T-helper 17 cell (primary cell): Measurements from ENCODE around the gene SMIM10L1. TPM values are rescaled to one million over a fixed set of nuclear protein-coding genes. Genes with fewer than 3 reads are reported as not detected.

Experiments
- ATAC-seq: fragments of 150-1000 bp; cut with Tn5 transposase; 2 replicates; pipeline ENCODE4 v1.10.0; 2021; ENCODE audit warnings: mild to moderate bottlenecking, moderate library complexity
- DNase-seq, 3 donors: peaks; one replicate each; pipeline versions ENCODE4 v3.0.0 to v3.0.0-alpha.2; 2020 to 2021
- H3K9me3 ChIP-seq: one replicate; pipeline ENCODE4 v1.7.0; 2013; ENCODE audit warnings: low read length, mild to moderate bottlenecking; ENCODE audit not compliant: control insufficient read depth, poor library complexity, severe bottlenecking
- H3K27ac Mint-ChIP-seq: one replicate; pipeline ENCODE4 v1.8.0; 2022; ENCODE audit warnings: mild to moderate bottlenecking, moderate library complexity, mixed read lengths
- H3K27me3 Mint-ChIP-seq: one replicate; pipeline ENCODE4 v1.8.0; 2022; ENCODE audit warnings: mixed read lengths
- H3K36me3 Mint-ChIP-seq: one replicate; pipeline ENCODE4 v1.8.0; 2022; ENCODE audit warnings: low read depth, mixed read lengths
- H3K4me1 Mint-ChIP-seq: one replicate; pipeline ENCODE4 v1.8.0; 2022; ENCODE audit warnings: mild to moderate bottlenecking, mixed read lengths
- H3K4me3 Mint-ChIP-seq: one replicate; pipeline ENCODE4 v1.8.0; 2022; ENCODE audit warnings: mild to moderate bottlenecking, moderate library complexity, mixed read lengths
- total RNA-seq, 4 donors: library from RNA in 2 of 4; stranded (reverse) in 2 of 4; gene quantifications; one replicate each; pipeline ENCODE4 v1.2.3 and lab custom pipeline; 2022 to 2026

The SMIM10L1 gene
- total RNA-seq, 2 donors from 2014 or later, result 9.1 to 9.2 TPM

DNA sequence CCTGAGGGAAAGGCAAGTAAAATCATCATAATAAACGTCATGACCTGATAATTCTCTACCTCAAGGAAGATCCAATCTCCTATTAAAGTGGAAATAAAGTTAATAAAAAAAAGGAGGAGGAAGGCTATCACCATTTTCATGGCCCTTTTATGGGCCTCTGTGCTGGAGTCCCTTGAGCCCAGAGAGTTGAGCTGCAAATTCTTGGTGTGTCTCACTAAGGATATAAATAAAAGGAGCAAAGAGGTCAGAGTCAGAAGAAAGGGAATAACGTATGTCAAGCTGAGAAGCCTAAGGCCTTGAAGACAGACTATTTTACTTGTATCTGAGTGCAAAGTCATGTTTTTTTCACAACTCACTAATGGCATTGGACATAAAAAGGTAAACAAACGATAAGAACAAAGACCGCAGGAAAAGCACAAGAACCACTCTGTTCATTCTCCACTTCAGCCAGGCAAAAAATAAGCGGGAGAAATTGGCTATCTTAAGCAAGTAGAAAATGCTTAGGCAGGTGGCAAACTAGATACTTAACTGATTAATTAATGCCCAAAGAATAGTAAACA is 12.0 kb upstream of the SMIM10L1 start:
- H3K9me3 ChIP-seq, result no peaks in the 10 kb centered on the region
- DNase-seq (no peak), ATAC-seq (no peak)
- peaks cover 8% of the 10 kb centered on the region for H3K36me3 Mint-ChIP-seq
- no peak overlapping the region for H3K4me3 Mint-ChIP-seq
- no peaks in the 10 kb centered on the region for H3K27me3 Mint-ChIP-seq
- peak overlapping the region; percentile 11 for H3K27ac Mint-ChIP-seq
- peaks cover 18% of the 10 kb centered on the region for H3K4me1 Mint-ChIP-seq

DNA sequence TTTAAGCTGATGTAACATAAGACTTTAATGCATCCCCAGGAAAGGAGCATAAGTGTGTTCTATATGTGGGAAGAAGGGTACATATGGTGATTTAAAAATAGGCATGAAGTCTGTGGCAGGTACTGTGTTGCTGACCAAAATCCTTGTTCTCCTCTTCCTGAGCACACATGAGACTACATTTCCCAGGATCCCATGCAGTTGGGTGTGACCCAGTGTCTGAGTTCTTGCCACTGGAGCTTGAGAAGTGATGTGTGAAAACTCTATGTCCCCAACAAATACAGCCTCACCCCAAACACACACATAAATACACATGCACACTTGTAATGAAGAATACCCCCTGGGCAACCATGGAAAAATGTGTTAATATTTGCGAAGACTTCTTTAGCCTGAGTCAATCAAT is 8.5 kb upstream of the SMIM10L1 start:
- H3K9me3 ChIP-seq, result no peaks in the 10 kb centered on the region
- no peak for ATAC-seq
- Mint-ChIP-seq H3K27ac (no peak overlapping the region), H3K4me1 (peaks cover 33% of the 10 kb centered on the region), H3K4me3 (no peak overlapping the region), H3K27me3 (no peaks in the 10 kb centered on the region), H3K36me3 (peaks cover 12% of the 10 kb centered on the region)
- DNase-seq, result no peak

DNA sequence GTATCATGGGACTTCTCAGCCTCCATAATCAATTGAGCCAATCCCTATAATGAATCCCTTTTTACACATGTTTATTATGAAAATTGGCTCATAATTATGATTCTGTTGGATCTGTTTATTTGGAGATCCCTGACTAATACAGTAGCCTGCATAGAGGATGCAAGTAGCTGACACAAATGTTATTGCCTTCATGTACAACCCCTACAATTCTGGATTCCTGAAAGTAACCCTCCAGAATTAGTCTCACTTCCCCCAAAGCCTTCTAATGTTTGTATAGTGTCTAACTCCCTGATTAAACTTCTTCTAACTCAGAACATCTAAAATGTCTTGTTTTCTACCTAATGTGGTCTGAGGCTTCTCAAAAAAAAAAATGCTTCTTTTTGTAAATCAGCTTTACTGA is 6.6 kb upstream of the SMIM10L1 start:
- Mint-ChIP-seq H3K27me3 (no peaks in the 10 kb centered on the region), H3K27ac (no peak overlapping the region), H3K4me3 (no peak overlapping the region), H3K36me3 (peaks cover 10% of the 10 kb centered on the region), H3K4me1 (peaks cover 39% of the 10 kb centered on the region)
- DNase-seq (no peak), ATAC-seq (no peak)
- H3K9me3 ChIP-seq, result no peaks in the 10 kb centered on the region

GRCh38 chr12:11166300-11166699 is 4.7 kb upstream of the SMIM10L1 start:
- H3K27ac Mint-ChIP-seq, result no peak overlapping the region
- peaks cover 47% of the 10 kb centered on the region for H3K4me1 Mint-ChIP-seq
- no peak overlapping the region for H3K4me3 Mint-ChIP-seq
- no peaks in the 10 kb centered on the region for H3K9me3 ChIP-seq
- ATAC-seq (no peak), DNase-seq (no peak)
- no peaks in the 10 kb centered on the region for H3K27me3 Mint-ChIP-seq
- H3K36me3 Mint-ChIP-seq, result peaks cover 10% of the 10 kb centered on the region

DNA sequence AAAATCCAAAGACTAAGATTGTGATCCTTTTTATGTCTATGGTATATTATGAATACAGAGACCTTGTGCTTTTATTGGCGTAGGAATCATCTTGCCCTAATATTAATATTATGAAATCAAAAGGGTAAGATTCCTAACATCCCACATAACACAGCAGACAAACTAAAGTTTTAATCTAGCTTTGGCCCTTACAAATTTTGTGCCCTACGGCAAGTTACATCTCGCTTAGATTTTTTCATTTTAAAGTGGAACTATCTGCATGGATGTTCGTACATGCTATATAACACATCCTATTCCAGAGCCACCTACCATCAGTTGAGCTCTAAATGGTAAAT is 217 bp upstream of the SMIM10L1 start:
- peaks cover 8% of the 10 kb centered on the region for H3K36me3 Mint-ChIP-seq
- no peaks in the 10 kb centered on the region for H3K27me3 Mint-ChIP-seq
- peaks cover 55% of the 10 kb centered on the region for H3K4me1 Mint-ChIP-seq
- DNase-seq (no peak), ATAC-seq (no peak)
- H3K27ac Mint-ChIP-seq, result peak overlapping the region; percentile 99
- no peaks in the 10 kb centered on the region for H3K9me3 ChIP-seq
- H3K4me3 Mint-ChIP-seq, result peak overlapping the region; percentile 99

DNA sequence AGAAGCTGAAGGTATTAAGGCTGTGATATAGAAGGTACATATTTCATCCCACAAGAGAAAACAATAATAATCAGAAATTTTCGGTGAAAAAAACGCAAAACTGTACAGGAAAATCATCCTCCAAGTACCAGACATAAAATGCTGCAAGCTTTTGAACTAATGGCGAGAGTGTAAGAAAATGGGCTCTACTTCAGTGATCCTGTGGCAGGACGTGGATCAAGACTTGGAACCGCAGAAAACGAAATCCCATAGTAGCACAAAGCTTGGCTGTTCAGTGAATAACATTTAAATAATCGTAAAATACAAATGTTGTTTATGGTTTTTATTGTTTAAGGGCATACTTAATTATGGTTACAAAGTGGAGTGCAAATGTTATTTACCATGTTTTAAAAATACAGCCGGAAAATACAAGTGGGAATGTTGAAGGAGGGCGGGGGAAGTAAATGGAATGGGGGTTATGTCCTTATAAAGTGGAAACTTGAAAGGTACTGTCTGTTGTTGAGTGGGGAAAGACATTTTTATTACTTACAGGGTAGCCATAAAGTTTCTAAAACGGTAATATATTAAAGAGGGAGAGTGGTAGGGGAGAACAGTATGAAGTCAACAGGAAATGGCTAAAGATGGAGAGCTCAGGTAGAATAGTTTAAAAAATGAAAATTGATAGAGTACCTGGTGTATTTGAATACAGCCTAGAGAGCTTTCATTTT is 1.1 kb downstream of the SMIM10L1 start:
- Mint-ChIP-seq H3K36me3 (peaks cover 8% of the 10 kb centered on the region), H3K4me3 (peak overlapping the region; percentile 99), H3K27me3 (no peaks in the 10 kb centered on the region), H3K27ac (peak overlapping the region; percentile 99), H3K4me1 (peaks cover 53% of the 10 kb centered on the region)
- DNase-seq, result no peak
- no peaks in the 10 kb centered on the region for H3K9me3 ChIP-seq
- ATAC-seq, result no peak

DNA sequence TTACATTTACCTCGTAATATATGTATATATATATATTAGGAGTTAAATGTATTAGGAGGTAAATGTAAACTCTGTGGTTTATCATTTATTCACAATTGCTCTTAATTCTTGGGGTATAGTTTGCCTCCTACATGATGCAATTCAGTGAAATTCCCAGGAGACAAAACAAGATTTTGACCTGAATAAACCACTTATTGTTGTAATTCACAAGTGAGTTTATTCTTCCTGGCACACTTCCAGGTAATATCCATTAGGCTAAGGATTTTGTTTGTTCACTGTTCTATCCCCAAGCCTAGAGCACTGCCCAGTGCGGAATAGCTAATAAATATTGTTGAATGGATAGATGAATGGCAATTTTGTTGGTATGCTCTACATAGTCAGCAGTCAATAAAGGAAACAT is 3.0 kb downstream of the SMIM10L1 start:
- H3K4me3 Mint-ChIP-seq, result no peak overlapping the region
- no peaks in the 10 kb centered on the region for H3K9me3 ChIP-seq
- DNase-seq (no peak), ATAC-seq (no peak)
- peaks cover 44% of the 10 kb centered on the region for H3K4me1 Mint-ChIP-seq
- H3K27ac Mint-ChIP-seq, result no peak overlapping the region
- no peaks in the 10 kb centered on the region for H3K27me3 Mint-ChIP-seq
- H3K36me3 Mint-ChIP-seq, result peaks cover 8% of the 10 kb centered on the region

DNA sequence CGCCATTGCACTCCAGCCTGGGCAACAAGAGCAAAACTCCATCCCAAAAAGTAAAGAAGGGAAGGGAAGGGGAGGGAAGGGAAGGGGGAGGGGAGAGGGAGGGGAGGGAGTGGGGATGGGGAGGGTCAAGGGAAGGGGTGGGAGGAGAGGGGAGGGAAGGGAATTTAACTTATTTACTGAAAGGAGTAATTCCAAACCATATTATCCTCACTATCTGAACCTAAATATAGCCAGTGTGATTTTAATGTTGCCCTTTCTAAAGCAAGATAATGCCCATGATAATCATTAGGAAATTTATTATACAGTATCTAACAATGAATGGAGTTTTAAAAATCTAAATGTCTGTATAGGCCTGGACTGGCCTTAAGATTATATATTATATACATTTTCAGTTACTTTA is 7.3 kb downstream of the SMIM10L1 start:
- DNase-seq (no peak), ATAC-seq (no peak)
- Mint-ChIP-seq H3K36me3 (peaks cover 3% of the 10 kb centered on the region), H3K27me3 (no peaks in the 10 kb centered on the region), H3K4me3 (no peak overlapping the region), H3K4me1 (peaks cover 15% of the 10 kb centered on the region), H3K27ac (no peak overlapping the region)
- H3K9me3 ChIP-seq, result no peaks in the 10 kb centered on the region

GRCh38 chr12:11182529-11182928 is 11.5 kb downstream of the SMIM10L1 start:
- no peak for ATAC-seq
- Mint-ChIP-seq H3K27me3 (no peaks in the 10 kb centered on the region), H3K4me1 (peaks cover 3% of the 10 kb centered on the region), H3K4me3 (no peak overlapping the region), H3K36me3 (no peaks in the 10 kb centered on the region), H3K27ac (no peak overlapping the region)
- no peaks in the 10 kb centered on the region for H3K9me3 ChIP-seq
- DNase-seq, result no peak

- no peak overlapping the region for H3K27ac Mint-ChIP-seq
- ATAC-seq, result no peak
These were observed 12.0 kb downstream of the SMIM10L1 start for GRCh38 chr12:11183011-11183410.

DNA sequence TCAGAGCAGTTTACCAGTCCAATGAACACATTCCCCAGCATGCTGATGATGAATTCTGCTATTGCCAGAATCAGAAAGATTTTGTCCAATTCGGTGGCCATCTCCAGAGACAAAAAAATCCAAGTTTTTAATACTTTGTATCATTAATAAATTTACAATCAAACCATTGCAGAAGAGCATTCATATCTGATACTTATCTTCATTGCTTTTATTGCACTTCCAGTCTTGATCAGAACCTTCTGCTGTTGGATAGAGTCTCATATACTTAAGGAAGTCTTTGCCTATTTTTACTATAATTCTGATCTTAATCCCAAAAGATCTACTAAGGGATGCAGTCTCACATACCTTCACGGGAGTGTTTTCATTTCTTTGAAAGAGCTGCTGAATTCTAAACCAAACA is 15.8 kb downstream of the SMIM10L1 start, which contains the start of gene TAS2R42:
Gene TAS2R42, minus strand, starts transcription at position 101 of the 400 bp plus-strand sequence. Its CDS starts 0 bp downstream, at position 101.
- no peak within 1 kb of the TSS for H3K4me3 Mint-ChIP-seq
- peaks cover 5% of the 10 kb centered on the region for H3K36me3 Mint-ChIP-seq

More at GRCh38 chr12:11183011-11183410, 12.0 kb downstream of the SMIM10L1 start:
- peaks cover 3% of the 10 kb centered on the region for H3K4me1 Mint-ChIP-seq
- H3K9me3 ChIP-seq, result no peaks in the 10 kb centered on the region
- DNase-seq, result no peak
- no peak overlapping the region for H3K4me3 Mint-ChIP-seq
- H3K36me3 Mint-ChIP-seq, result no peaks in the 10 kb centered on the region
- H3K27me3 Mint-ChIP-seq, result no peaks in the 10 kb centered on the region

GRCh38 chr12:11202811-11203210 is 31.8 kb downstream of the SMIM10L1 start:
- no peak overlapping the region for H3K27ac Mint-ChIP-seq
- no peak for DNase-seq
- no peaks in the 10 kb centered on the region for H3K36me3 Mint-ChIP-seq
- ATAC-seq, result no peak
- peaks cover 2% of the 10 kb centered on the region for H3K4me1 Mint-ChIP-seq
- H3K9me3 ChIP-seq, result no peaks in the 10 kb centered on the region
- no peak overlapping the region for H3K4me3 Mint-ChIP-seq
- no peaks in the 10 kb centered on the region for H3K27me3 Mint-ChIP-seq

More for the DNA sequence above, 15.8 kb downstream of the SMIM10L1 start, which contains the start of gene TAS2R42:
- DNase-seq (no peak), ATAC-seq (no peak)
- Mint-ChIP-seq H3K27me3 (no peaks in the 10 kb centered on the region), H3K4me1 (peaks cover 6% of the 10 kb centered on the region), H3K27ac (no peak within 1 kb of the TSS)
- no peaks in the 10 kb centered on the region for H3K9me3 ChIP-seq

DNA sequence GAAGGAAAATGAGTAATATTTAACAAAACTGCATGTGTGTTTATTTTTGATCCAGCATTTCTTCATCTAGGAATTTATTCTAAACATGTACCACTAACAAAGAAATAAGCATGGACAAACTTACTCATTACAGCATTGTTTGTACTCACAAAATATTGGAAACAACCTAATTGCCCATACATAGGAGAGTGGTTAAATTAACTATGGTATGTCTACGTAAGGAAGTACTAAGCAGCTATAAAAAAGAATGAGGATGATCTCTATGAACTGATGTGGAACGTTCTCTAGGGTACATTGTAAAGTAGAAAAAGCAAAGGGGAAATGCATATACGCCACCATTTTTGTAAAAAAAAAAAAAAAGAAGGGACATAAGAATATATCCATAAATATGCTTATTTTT is 33.2 kb downstream of the SMIM10L1 start:
- no peak overlapping the region for H3K27ac Mint-ChIP-seq
- no peak overlapping the region for H3K4me3 Mint-ChIP-seq
- no peaks in the 10 kb centered on the region for H3K36me3 Mint-ChIP-seq

DNA sequence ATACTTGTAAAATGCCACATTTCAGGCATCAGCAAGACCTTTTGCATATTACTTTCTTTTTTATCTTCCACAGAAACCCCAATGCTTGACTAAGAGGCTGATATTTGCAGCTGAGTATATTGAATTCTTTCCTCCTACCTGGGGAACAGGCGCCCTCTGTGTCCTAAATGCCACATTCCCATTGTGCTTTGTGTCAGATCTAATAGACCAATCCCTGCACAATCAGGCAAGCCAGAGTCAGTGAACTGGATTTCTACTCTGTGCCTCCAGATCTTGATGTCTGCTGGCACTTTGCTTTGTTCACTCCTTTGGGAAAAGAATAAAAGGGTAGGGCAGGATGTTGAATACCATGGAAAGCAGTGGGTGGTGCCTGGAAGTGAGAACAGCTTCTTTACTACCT is 38.1 kb downstream of the SMIM10L1 start:
- H3K27me3 Mint-ChIP-seq, result no peaks in the 10 kb centered on the region
- no peaks in the 10 kb centered on the region for H3K36me3 Mint-ChIP-seq
- no peak for DNase-seq
- no peaks in the 10 kb centered on the region for H3K4me1 Mint-ChIP-seq
- no peak overlapping the region for H3K4me3 Mint-ChIP-seq
- ATAC-seq, result no peak
- no peaks in the 10 kb centered on the region for H3K9me3 ChIP-seq
- H3K27ac Mint-ChIP-seq, result no peak overlapping the region

More for the DNA sequence above, 33.2 kb downstream of the SMIM10L1 start:
- Mint-ChIP-seq H3K4me1 (peaks cover 2% of the 10 kb centered on the region), H3K27me3 (no peaks in the 10 kb centered on the region)
- ATAC-seq (no peak), DNase-seq (no peak)
- H3K9me3 ChIP-seq, result no peaks in the 10 kb centered on the region
